Muscle of leg (tissue), 11 donors: ENCODE data around the gene CLPTM1. TPM values are rescaled to one million over a fixed set of nuclear protein-coding genes. Genes with fewer than 3 reads are reported as not detected.

Experiments used
- DNase-seq: peaks from one replicate; pipeline ENCODE4 v3.0.0; 2013
- H3K27ac ChIP-seq: one replicate; pipeline ENCODE4 v1.5.1; 2013; ENCODE audit warnings: mild to moderate bottlenecking, low read length, control low read depth
- H3K27me3 ChIP-seq: one replicate; pipeline ENCODE4 v1.6.1; 2013; ENCODE audit warnings: low read length; ENCODE audit not compliant: control insufficient read depth, insufficient read depth
- H3K36me3 ChIP-seq: one replicate; pipeline ENCODE4 v1.6.1; 2013; ENCODE audit warnings: low read length; ENCODE audit not compliant: control insufficient read depth, insufficient read depth
- H3K4me1 ChIP-seq: one replicate; pipeline ENCODE4 v1.6.1; 2013; ENCODE audit warnings: low read length; ENCODE audit not compliant: control insufficient read depth, insufficient read depth
- H3K4me3 ChIP-seq: one replicate; pipeline ENCODE4 v1.5.1; 2013; ENCODE audit warnings: low read length, control low read depth
- H3K9me3 ChIP-seq: replicated peaks from 2 replicates; pipeline ENCODE4 v1.6.1; 2013; ENCODE audit warnings: low read depth, low read length; ENCODE audit not compliant: control insufficient read depth
- WGBS: methylation state at CpG from one replicate; pipeline ENCODE4 v1.1.5; 2013; ENCODE audit warnings: missing lambda C conversion rate; ENCODE audit not compliant: insufficient coverage; 5-methylcytosine and 5-hydroxymethylcytosine counted together
- polyA plus RNA-seq, 8 donors: library from polyadenylated mRNA; unstranded; fragments of 120-200 nt; gene quantifications; one replicate each; pipeline versions ENCODE4 v1.2.1 to v1.2.3, GENCODE V29; 2013; ENCODE audit warnings: inconsistent platforms in 1 of 8, low replicate concordance in 1 of 8; ENCODE audit not compliant: insufficient read length in 8 of 8, insufficient read depth in 1 of 8
- total RNA-seq: library from RNA; stranded (reverse); fragments of 120-200 nt; gene quantifications from one replicate; pipeline ENCODE4 v1.2.4, GENCODE V29; 2013

CLPTM1 gene
- total and polyA plus RNA-seq, 9 donors: 18.7 to 64.6 (median 56.3) TPM

- 100% methylated on average over 2 of the region's 4 CpGs for WGBS
- Histone ChIP-seq H3K36me3 (peaks cover 6% of the 10 kb centered on the region), H3K27ac (no peak overlapping the region), H3K4me1 (no peaks in the 10 kb centered on the region), H3K9me3 (no peaks in the 10 kb centered on the region), H3K4me3 (no peak overlapping the region), H3K27me3 (no peaks in the 10 kb centered on the region)
- no peak for DNase-seq
Observed at GRCh38 chr19:45023048-45023447, 67.9 kb downstream of the CLPTM1 start.

- H3K27me3 ChIP-seq: no peaks in the 10 kb centered on the region
- 88% methylated on average over 5 of the region's 9 CpGs for WGBS
- no peak for DNase-seq
- no peak overlapping the region for H3K4me3 ChIP-seq
- H3K36me3 ChIP-seq: peaks cover 23% of the 10 kb centered on the region
- no peaks in the 10 kb centered on the region for H3K4me1 ChIP-seq
- H3K9me3 ChIP-seq: no peaks in the 10 kb centered on the region
- H3K27ac ChIP-seq: no peak overlapping the region
Observed at GRCh38 chr19:45025264-45025663, 70.1 kb downstream of the CLPTM1 start.

GRCh38 chr19:45027371-45027770, 72.2 kb downstream of the CLPTM1 start:
- Histone ChIP-seq H3K4me1 (no peaks in the 10 kb centered on the region), H3K27me3 (no peaks in the 10 kb centered on the region), H3K27ac (no peak overlapping the region), H3K36me3 (peaks cover 25% of the 10 kb centered on the region), H3K4me3 (no peak overlapping the region), H3K9me3 (no peaks in the 10 kb centered on the region)
- 88% methylated on average over 2 of the region's 2 CpGs for whole genome bisulfite sequencing
- DNase-seq: no peak

- Histone ChIP-seq H3K9me3 (no peaks in the 10 kb centered on the region), H3K27me3 (no peaks in the 10 kb centered on the region), H3K4me3 (no peak overlapping the region), H3K4me1 (no peaks in the 10 kb centered on the region), H3K36me3 (peaks cover 49% of the 10 kb centered on the region), H3K27ac (no peak overlapping the region)
- 90% methylated on average over 4 of the region's 6 CpGs for WGBS
- no peak for DNase-seq
Observed at GRCh38 chr19:45030825-45031224, 75.6 kb downstream of the CLPTM1 start.

- no peaks in the 10 kb centered on the region for H3K9me3 ChIP-seq
- H3K36me3 ChIP-seq: peaks cover 51% of the 10 kb centered on the region
- H3K4me1 ChIP-seq: no peaks in the 10 kb centered on the region
- no peak for DNase-seq
- no peaks in the 10 kb centered on the region for H3K27me3 ChIP-seq
- 81% methylated on average over 18 of the region's 18 CpGs for WGBS
- H3K4me3 ChIP-seq: no peak overlapping the region
- no peak overlapping the region for H3K27ac ChIP-seq
Observed at GRCh38 chr19:45032421-45032820, 77.2 kb downstream of the CLPTM1 start.

- Histone ChIP-seq H3K4me1 (peaks cover 15% of the 10 kb centered on the region), H3K9me3 (no peaks in the 10 kb centered on the region), H3K27me3 (no peaks in the 10 kb centered on the region), H3K4me3 (no peak overlapping the region), H3K27ac (no peak overlapping the region), H3K36me3 (peaks cover 40% of the 10 kb centered on the region)
- DNase-seq: no peak
- WGBS: 97% methylated on average over 5 of the region's 6 CpGs
Observed at GRCh38 chr19:45035755-45036154, 80.6 kb downstream of the CLPTM1 start.

- no peak for DNase-seq
- Histone ChIP-seq H3K4me3 (no peak overlapping the region), H3K27me3 (no peaks in the 10 kb centered on the region), H3K27ac (no peak overlapping the region), H3K4me1 (peaks cover 15% of the 10 kb centered on the region), H3K9me3 (no peaks in the 10 kb centered on the region), H3K36me3 (peaks cover 53% of the 10 kb centered on the region)
- 86% methylated on average over 23 of the region's 37 CpGs for WGBS
Observed at GRCh38 chr19:45037393-45038169, 82.4 kb downstream of the CLPTM1 start.

GRCh38 chr19:45038931-45039893, 84.0 kb downstream of the CLPTM1 start, which contains the start of gene CLASRP:
TSS of gene CLASRP (plus strand) at chr19:45039045. CDS start at chr19:45040213, 1,168 bp downstream.
- peaks cover 54% of the 10 kb centered on the region for H3K36me3 ChIP-seq
- H3K27ac ChIP-seq: peak within 1 kb of the TSS; percentile 91
- peak within 1 kb of the TSS; percentile 75 for H3K4me3 ChIP-seq
- WGBS: 2% methylated on average over 62 of the region's 62 CpGs
- H3K4me1 ChIP-seq: peaks cover 15% of the 10 kb centered on the region
- no peaks in the 10 kb centered on the region for H3K27me3 ChIP-seq
- H3K9me3 ChIP-seq: no peaks in the 10 kb centered on the region
- peak; percentile 97 for DNase-seq

GRCh38 chr19:45040059-45040771, 85.0 kb downstream of the CLPTM1 start:
- peak overlapping the region; percentile 75 for H3K4me3 ChIP-seq
- H3K36me3 ChIP-seq: peaks cover 56% of the 10 kb centered on the region
- no peak overlapping the region for H3K27ac ChIP-seq
- peak; percentile 49 for DNase-seq
- H3K4me1 ChIP-seq: peaks cover 15% of the 10 kb centered on the region
- no peaks in the 10 kb centered on the region for H3K9me3 ChIP-seq
- 87% methylated on average over 12 of the region's 19 CpGs for WGBS
- H3K27me3 ChIP-seq: no peaks in the 10 kb centered on the region
